Measurements from ENCODE around the gene TTC19.
"Not testable (repeated sequence)": the region's sequence is repeated elsewhere in the genome, so short reads cannot be mapped to it uniquely, and the experiment has no call there.

Gene TTC19

DNA sequence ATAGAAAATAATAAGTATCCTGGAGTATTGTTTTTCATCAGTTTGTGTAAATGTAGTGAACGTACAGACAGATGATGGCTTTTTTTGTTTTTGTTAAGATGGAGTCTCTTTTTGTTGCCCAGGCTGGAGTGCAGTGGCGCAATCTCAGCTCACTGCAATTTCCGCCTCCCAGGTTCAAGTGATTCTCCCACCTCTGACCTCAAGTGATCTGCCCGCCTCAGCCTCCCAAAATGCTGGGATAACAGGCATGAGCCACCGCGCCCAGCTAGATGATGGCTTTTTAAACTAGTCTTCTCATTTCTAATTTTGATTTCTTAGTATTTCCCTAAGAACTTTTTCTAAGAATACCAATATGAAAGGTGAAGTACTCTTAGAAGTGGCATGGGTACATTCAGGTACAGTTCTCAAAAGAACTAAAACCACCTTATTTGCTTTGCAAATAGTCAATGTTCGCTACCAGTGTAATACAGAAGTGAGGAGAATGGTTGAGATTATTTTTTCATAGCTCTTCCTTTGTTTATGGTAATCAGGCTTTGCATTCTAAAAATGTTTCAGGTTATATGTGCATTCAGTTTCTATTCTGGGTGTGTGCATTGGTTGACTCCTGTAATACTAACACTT is 34.2 kb downstream of the TTC19 start:
- TF ChIP-seq ZNF274 (IDR thresholded peaks at IDR 0.05; ENCODE audit: low read depth, low read length), result no peak
- H3K4me3 ChIP-seq (ENCODE audit: low read length), result no peak overlapping the region

DNA sequence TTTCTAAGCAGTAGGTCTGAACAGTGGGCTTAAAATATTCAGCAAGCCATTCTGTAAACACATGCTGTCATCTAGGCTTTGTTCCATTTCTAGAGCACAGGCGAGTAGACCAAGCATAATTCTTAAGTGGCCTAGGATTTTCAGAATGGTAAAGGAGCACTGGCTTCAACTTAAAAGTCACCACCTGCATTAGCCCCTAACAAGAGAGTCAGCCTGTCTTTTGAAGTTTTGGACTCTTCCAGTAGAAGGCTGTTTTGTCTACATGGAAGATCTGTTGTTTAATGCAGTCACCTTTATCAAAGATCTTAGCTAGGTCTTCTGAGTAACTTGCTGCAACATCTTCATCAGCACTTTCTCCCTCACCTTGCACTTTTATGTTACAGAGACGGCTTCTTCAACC is 36.6 kb downstream of the TTC19 start:
- H3K4me3 ChIP-seq (ENCODE audit: low read length), result no peak overlapping the region
- no peak for TF ChIP-seq ZNF274 (IDR thresholded peaks at IDR 0.05; ENCODE audit: low read depth, low read length)

DNA sequence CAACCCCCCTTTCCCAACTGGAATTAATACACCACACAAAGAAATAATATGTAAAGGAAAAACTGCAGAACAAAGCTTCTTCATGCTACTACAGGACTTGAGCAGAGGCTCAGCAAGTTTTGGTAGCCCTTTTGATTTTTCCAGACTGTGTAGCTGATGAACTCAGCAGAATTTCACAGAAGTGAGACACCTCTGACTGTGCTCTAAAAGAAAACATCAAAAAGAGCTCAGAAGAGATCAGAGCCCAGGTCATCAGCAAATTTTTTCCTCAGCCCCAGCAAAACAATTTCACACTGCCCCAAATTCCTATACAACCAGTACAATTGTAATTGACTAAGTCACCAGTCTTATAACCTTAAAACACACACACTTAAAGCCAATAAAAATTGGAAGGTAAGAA is 38.0 kb downstream of the TTC19 start:
- TF ChIP-seq ZNF274 (IDR thresholded peaks at IDR 0.05; ENCODE audit: low read depth, low read length), result no peak
- H3K4me3 ChIP-seq (ENCODE audit: low read length), result no peak overlapping the region

DNA sequence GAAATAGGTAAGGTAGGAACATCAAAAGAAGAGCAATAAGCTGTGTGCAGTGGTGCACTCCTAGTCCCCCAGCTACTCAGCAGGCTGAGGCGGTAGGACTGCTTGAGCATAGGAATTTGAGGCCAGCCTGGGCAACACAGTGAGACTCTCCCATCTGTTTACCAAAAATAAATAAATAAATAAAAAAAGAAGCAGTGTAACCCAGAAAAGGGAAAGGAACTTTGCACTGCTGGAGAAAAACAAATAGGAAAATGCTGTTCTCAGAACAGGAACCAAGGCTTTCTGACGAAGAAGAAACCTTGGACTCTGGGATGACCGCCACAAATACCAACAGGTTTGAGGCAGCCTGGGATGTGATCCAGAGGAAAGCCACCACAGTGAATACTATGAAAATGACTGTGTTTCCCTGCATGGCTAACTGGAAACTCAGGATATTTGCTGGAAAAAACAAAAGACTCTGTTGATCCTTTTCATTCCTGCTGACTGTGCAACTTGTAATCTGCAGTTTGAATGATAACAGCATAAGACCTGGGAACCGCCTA is 41.2 kb downstream of the TTC19 start:
- H3K4me3 ChIP-seq (ENCODE audit: low read length), result no peak overlapping the region
- TF ChIP-seq ZNF274 (IDR thresholded peaks at IDR 0.05; ENCODE audit: low read depth, low read length), result no peak

DNA sequence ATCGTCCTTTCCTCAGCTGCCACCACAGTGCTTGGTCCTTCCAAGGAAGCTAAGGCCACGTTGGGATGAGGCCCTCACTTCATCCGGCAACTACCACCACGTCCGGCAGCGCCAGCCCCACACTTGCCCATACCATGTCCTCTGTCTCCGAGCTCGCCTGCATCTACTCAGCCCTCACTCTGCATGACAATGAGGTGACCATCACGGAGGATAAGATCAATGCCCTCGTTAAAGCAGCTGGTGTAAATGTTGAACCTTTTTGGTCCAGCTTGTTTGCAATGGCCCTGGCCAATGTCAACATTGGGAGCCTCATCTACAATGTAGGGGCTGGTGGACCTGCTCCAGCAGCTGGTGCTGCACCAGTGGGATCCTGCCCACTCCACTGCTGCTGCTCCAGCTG is 44.9 kb downstream of the TTC19 start:
- TF ChIP-seq ZNF274 (IDR thresholded peaks at IDR 0.05; ENCODE audit: low read depth, low read length), result no peak
- no peak overlapping the region for H3K4me3 ChIP-seq (ENCODE audit: low read length)

DNA sequence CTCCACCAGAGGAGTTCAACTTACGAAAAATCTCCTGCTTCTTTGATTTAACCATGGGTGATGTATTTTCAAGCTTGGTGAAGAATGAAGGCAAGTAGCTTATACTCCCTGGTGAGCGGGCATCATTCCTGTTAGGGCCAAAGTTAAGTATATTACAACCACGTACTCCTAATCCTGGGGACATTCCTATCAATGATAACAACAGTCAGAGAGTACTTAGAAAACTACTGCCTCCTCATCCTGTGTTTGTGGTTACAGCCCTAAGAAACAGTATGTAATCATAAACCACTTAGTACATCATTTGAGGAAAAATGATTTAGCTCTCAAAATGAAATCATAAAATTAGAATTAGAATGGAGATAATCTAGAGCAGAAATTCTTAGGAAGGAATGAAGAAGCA is 47.3 kb downstream of the TTC19 start:
- TF ChIP-seq ZNF274 (IDR thresholded peaks at IDR 0.05; ENCODE audit: low read depth, low read length), result no peak
- no peak overlapping the region for H3K4me3 ChIP-seq (ENCODE audit: low read length)

DNA sequence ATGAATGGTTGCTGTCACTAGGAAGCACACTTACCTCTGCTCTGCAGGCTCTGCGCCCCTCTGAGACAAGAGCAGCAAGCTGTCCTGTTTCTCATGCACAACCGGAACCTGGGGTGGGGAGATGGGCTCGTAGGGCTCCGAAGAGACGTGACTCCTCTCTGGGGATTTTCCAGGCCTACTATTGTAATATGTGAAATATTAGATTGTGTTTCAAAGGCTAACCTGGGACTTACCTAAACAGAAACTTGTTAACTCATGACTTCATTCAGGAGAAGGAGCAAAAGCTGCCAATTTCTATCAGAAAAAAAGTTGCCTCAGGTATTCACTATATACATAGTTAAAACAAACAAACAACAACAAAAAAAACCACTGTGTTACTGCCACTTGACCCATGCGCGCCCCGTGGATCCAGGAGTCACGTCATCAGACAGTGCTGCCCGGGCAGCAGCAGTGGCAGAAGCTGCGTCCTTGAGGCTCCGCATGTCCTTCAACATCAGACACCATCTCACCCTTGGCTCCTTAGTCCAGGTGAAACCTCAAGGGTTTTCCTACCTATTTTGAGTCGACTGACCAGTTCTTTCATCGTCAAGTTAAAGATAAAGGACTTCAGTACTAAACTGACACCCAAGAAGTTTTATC is 49.3 kb downstream of the TTC19 start:
- H3K4me3 ChIP-seq (ENCODE audit: low read length), result no peak overlapping the region
- TF ChIP-seq ZNF274 (IDR thresholded peaks at IDR 0.05; ENCODE audit: low read depth, low read length), result no peak

DNA sequence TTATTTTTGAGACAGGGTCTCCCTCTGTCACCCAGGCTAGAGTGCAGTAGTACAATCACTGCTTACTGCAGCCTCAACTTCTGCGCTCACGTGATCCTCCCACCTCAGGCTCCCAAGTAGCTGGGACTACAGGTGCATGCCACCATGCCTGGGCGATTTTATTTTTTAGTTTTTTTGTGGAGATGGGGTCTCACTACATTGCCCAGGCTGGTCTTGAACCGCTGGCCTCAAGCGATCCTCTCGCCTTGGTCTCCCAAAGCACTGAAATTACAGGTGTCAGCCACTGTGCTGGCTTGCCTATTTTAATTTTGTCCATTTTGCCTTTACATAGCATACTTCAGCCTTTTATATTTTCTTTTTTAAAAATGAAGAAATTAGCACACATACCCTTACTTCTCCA is 51.2 kb downstream of the TTC19 start:
- H3K4me3 ChIP-seq (ENCODE audit: low read length), result no peak overlapping the region
- no peak for TF ChIP-seq ZNF274 (IDR thresholded peaks at IDR 0.05; ENCODE audit: low read depth, low read length)

DNA sequence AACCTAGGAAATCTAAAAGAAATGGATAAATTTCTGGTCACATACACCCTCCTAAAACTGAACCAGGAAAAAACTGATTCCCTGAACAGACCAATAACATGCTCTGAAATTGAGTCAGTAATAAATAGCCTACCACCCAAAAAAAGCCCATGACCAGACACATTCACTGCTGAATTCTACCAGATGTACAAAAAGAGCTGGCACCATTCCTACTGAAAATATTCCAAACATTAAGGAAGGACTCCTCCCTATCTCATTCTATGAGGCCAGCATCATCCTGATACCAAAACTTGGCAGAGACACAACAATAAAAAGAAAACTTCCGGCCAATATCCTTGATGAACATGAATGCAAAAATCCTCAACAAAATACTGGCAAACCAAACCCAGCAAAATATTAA is 52.9 kb downstream of the TTC19 start:
- no peak for TF ChIP-seq ZNF274 (IDR thresholded peaks at IDR 0.05; ENCODE audit: low read depth, low read length)
- H3K4me3 ChIP-seq (ENCODE audit: low read length), result no peak overlapping the region

DNA sequence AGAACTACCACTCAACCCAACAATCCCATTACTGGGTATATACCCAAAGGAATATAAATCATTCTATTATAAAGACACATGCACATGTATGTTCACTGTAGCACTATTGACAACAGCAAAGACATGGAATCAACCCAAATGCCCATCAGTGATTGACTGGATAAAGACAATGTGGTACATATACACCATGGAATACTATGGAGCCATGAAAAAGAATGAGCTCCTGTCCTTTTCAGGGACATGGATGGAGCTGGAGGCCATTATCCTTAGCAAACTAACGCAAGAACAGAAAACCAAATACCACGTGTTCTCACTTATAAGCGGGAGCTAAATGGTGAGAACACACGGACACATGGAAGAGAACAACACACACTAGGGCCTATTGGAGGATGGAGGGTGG is 55.5 kb downstream of the TTC19 start:
- H3K4me3 ChIP-seq (ENCODE audit: low read length), result not testable (repeated sequence)

DNA sequence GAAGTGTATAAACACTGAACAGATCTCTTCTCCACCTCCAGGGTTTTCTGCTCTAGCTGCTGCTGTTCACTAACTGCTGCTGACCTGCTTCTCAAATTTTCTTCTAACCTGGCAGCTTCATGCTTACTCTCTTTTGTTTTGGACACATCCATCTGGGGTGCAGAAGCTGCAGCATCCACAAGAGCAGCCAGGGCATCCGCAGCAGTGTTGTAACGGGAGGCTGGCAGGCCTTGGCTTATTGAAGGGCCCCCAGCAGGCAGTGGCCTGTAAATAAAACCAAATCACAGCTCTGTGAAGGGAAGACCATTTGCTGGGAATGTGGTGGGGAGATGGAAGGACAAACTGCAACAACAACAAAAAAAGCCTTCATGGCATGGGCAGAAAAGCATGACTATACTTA is 62.0 kb downstream of the TTC19 start:
- no peak overlapping the region for H3K4me3 ChIP-seq (ENCODE audit: low read length)
- no peak for TF ChIP-seq ZNF274 (IDR thresholded peaks at IDR 0.05; ENCODE audit: low read depth, low read length)

DNA sequence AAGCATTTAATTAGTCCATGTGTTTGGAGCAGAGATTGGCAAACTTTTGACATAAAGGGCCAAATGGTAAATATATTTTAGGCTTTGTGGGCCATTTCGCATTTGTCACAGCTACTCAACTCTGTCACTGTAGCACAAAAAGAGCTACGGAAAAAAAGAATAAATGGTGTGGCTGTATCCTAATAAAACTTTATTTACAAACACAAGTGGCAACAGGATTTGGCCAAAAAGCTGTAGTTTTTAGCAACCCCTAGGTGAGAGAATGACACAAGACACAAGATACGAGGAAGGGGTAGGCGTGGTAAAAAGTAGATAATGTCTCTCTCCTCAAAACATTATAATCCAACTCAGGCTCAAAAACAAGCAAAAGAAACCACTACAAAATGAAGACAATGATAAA is 66.5 kb downstream of the TTC19 start:
- H3K4me3 ChIP-seq (ENCODE audit: low read length), result no peak overlapping the region
- TF ChIP-seq ZNF274 (IDR thresholded peaks at IDR 0.05; ENCODE audit: low read depth, low read length), result no peak

DNA sequence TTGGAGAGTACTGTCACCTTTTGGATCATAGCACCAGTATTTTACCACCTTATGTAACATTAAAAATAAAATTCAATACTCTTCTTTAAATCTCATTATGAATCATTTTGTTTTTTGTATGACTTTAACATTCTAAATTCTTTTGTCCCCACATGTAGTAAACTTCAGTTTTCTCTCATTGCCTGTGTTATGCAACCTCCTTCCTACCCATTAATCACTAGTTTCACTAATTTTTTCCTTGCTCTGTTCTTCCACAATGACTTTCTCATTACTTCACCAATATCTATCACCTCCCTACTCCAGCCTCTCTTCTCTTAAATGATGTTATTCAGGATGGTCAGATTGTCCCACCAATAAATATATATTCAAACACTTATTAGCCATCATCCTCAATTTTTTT is 68.7 kb downstream of the TTC19 start:
- TF ChIP-seq ZNF274 (IDR thresholded peaks at IDR 0.05; ENCODE audit: low read depth, low read length), result no peak
- H3K4me3 ChIP-seq (ENCODE audit: low read length), result no peak overlapping the region

DNA sequence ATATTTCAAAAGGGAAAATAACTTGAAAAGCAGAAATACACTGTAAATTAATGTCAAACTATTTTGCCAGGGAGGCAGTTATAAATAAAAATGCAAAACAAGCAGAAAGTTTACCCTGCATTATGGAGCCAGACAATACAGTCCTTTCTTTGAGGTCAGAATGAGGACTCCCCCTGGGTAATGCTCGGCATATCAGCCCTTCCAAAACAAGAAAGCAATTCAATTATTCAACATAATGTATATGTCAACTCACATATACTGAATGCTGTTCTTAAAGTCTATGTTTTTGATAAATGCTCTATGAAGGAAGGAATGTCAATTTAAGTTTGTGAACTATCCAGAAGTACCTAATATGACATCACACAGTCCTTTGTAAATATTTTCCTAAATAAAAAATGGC is 72.4 kb downstream of the TTC19 start:
- no peak for TF ChIP-seq ZNF274 (IDR thresholded peaks at IDR 0.05; ENCODE audit: low read depth, low read length)
- no peak overlapping the region for H3K4me3 ChIP-seq (ENCODE audit: low read length)

DNA sequence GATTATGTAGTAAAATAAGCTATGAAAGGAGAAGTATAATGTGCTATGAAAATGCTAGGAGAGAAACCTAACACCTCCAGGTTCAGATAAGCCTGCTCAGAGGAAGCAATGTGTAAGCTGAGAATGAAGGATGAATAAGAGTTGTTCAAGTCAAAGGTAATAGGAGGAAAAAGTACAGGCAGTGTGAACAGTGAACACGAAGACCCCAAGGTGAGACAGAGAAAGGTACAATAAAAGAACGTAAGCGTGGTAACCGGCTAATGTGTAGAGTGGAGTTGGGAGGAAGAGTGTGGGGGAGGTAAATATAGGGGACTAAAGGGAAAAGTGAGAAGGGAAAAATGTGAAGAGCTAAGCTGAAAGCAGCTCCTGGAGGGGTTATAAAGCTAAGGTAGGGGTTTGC is 74.2 kb downstream of the TTC19 start:
- no peak for TF ChIP-seq ZNF274 (IDR thresholded peaks at IDR 0.05; ENCODE audit: low read depth, low read length)

DNA sequence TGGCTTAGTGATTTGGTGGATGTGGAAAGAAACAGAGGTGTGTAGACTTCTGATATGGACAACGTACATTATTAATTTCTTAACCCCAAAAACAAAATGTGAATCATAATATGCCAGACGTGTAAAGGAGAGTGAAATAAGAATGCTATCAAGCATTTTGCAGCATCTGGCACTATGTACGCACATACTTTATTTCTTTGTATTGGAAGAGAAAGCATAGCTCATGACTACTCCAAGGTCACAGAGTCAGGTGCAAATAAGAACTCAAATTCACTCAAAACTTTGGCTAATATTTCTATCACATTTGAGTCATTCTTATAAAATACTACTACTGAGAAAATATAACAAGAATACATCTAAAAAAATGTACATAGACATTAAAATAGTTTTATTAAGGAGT is 74.8 kb downstream of the TTC19 start:
- no peak for TF ChIP-seq ZNF274 (IDR thresholded peaks at IDR 0.05; ENCODE audit: low read depth, low read length)
- H3K4me3 ChIP-seq (ENCODE audit: low read length), result no peak overlapping the region

More for the DNA sequence above, 74.2 kb downstream of the TTC19 start:
- no peak overlapping the region for H3K4me3 ChIP-seq (ENCODE audit: low read length)

Data from GM08714 (cell line).